Fibroblast of mammary gland (primary cell): Measurements from ENCODE around the gene PDCD6IP.

Experiments used
- DNase-seq: peaks from one replicate; pipeline ENCODE4 v3.0.0-alpha.2; 2010; ENCODE audit warnings: low read depth
- H3K4me3 ChIP-seq: 2 replicates; pipeline ENCODE4 v1.5.1; 2011; ENCODE audit warnings: low read depth, mild to moderate bottlenecking, low read length, moderate library complexity; ENCODE audit not compliant: control insufficient read depth
- CTCF ChIP-seq: conservative IDR thresholded peaks from 2 replicates; pipeline ENCODE4 v1.5.1; 2011; ENCODE audit warnings: low read depth, low read length, inconsistent platforms; ENCODE audit not compliant: control insufficient read depth, insufficient read depth

Gene PDCD6IP

GRCh38 chr3:33807191-33807590, 8.8 kb downstream of the PDCD6IP start:
- DNase-seq: no peak
- no peak overlapping the region for H3K4me3 ChIP-seq
- TF ChIP-seq CTCF: no peak

- TF ChIP-seq CTCF: no peak
- H3K4me3 ChIP-seq: no peak overlapping the region
- DNase-seq: peak; percentile 56
Observed at GRCh38 chr3:33808559-33808958, 10.1 kb downstream of the PDCD6IP start.

- TF ChIP-seq CTCF: no peak
- no peak for DNase-seq
- no peak overlapping the region for H3K4me3 ChIP-seq
Observed at GRCh38 chr3:33810545-33810944, 12.1 kb downstream of the PDCD6IP start.

- H3K4me3 ChIP-seq: no peak overlapping the region
- no peak for DNase-seq
- TF ChIP-seq CTCF: no peak
Observed at GRCh38 chr3:33821989-33822388, 23.6 kb downstream of the PDCD6IP start.

GRCh38 chr3:33823821-33824220, 25.4 kb downstream of the PDCD6IP start:
- no peak overlapping the region for H3K4me3 ChIP-seq
- TF ChIP-seq CTCF: no peak
- DNase-seq: no peak

GRCh38 chr3:33825111-33825510, 26.7 kb downstream of the PDCD6IP start:
- no peak for TF ChIP-seq CTCF
- no peak for DNase-seq

GRCh38 chr3:33826206-33826605, 27.8 kb downstream of the PDCD6IP start:
- no peak for TF ChIP-seq CTCF
- no peak overlapping the region for H3K4me3 ChIP-seq
- DNase-seq: peak; percentile 77

More at GRCh38 chr3:33825111-33825510, 26.7 kb downstream of the PDCD6IP start:
- no peak overlapping the region for H3K4me3 ChIP-seq
